HPDE6-E6E7 (cell line): ENCODE data around the gene GUK1.
"Not testable (repeated sequence)": the region's sequence is repeated elsewhere in the genome, so short reads cannot be mapped to it uniquely, and the experiment has no call there.

ENCODE experiments used
- DNase-seq: peaks from one replicate; pipeline ENCODE4 v3.0.0; 2011; ENCODE audit warnings: missing footprints; ENCODE audit errors: extremely low spot score

The GUK1 gene

GRCh38 chr1:228104526-228105269 is 35.4 kb upstream of the GUK1 start:
- DNase-seq = no peak

- DNase-seq = no peak
Observed at GRCh38 chr1:228105270-228105995, 34.6 kb upstream of the GUK1 start.

- DNase-seq = no peak
Observed at GRCh38 chr1:228105996-228106799, 33.9 kb upstream of the GUK1 start.

- no peak for DNase-seq
Observed at GRCh38 chr1:228106800-228107054, 33.4 kb upstream of the GUK1 start.

- DNase-seq = no peak
Observed at GRCh38 chr1:228107636-228108035, 32.4 kb upstream of the GUK1 start.

- DNase-seq = no peak
Observed at GRCh38 chr1:228108055-228108690, 31.9 kb upstream of the GUK1 start.

- DNase-seq = no peak
Observed at GRCh38 chr1:228108742-228109072, 31.4 kb upstream of the GUK1 start.

- DNase-seq = peak; percentile 93
Observed at GRCh38 chr1:228109073-228109961, 30.8 kb upstream of the GUK1 start, which contains the start of gene MRPL55. Gene MRPL55, minus strand, starts transcription at chr1:228109299. Its CDS starts 1,039 bp downstream, at chr1:228108260.

GRCh38 chr1:228109962-228110488 is 30.1 kb upstream of the GUK1 start:
- DNase-seq = no peak

GRCh38 chr1:228110556-228110955 is 29.5 kb upstream of the GUK1 start:
- DNase-seq = no peak

- DNase-seq = not testable (repeated sequence)
Observed at GRCh38 chr1:228111315-228111714, 28.8 kb upstream of the GUK1 start.

- DNase-seq = no peak
Observed at GRCh38 chr1:228112167-228112566, 27.9 kb upstream of the GUK1 start.

GRCh38 chr1:228112617-228113016 is 27.5 kb upstream of the GUK1 start:
- DNase-seq = no peak

- DNase-seq = no peak
Observed at GRCh38 chr1:228114827-228115226, 25.3 kb upstream of the GUK1 start.

- DNase-seq = no peak
Observed at GRCh38 chr1:228117335-228117734, 22.7 kb upstream of the GUK1 start.

GRCh38 chr1:228118040-228118439 is 22.0 kb upstream of the GUK1 start:
- DNase-seq = no peak

- DNase-seq = no peak
Observed at GRCh38 chr1:228120351-228120750, 19.7 kb upstream of the GUK1 start.

- DNase-seq = no peak
Observed at GRCh38 chr1:228120857-228121489, 19.1 kb upstream of the GUK1 start.

GRCh38 chr1:228122921-228123441 is 17.1 kb upstream of the GUK1 start:
- DNase-seq = no peak

- DNase-seq = no peak
Observed at GRCh38 chr1:228123505-228123904, 16.6 kb upstream of the GUK1 start.
